HG03439 (cell line): ENCODE results near the gene TMCC3.

Experiments
- ATAC-seq: cut with Tn5 transposase; IDR thresholded peaks from one replicate; pipeline ENCODE4 v1.9.1; 2021; ENCODE audit warnings: mild to moderate bottlenecking, moderate library complexity; ENCODE audit not compliant: unreplicated experiment

Gene TMCC3

DNA sequence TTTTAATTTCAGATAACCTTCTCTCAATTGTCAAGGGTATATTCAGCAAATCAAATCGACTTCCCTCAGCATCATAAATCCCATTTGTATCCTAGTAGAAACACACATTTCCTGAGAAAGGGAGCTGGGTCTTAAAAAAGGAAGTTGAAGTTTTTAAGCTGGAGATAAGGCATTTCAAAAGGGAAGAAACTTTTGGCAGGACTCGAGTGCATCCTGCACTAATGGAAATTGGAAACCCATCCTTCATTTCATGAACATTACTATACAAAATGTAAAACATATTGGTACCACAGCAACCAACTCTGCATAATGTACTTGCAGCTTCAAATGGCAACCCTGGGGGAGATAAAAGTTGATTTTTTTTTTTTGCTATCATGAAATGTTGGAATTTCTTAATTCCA lies 23.7 kb upstream of the TMCC3 start:
- ATAC-seq = no peak

DNA sequence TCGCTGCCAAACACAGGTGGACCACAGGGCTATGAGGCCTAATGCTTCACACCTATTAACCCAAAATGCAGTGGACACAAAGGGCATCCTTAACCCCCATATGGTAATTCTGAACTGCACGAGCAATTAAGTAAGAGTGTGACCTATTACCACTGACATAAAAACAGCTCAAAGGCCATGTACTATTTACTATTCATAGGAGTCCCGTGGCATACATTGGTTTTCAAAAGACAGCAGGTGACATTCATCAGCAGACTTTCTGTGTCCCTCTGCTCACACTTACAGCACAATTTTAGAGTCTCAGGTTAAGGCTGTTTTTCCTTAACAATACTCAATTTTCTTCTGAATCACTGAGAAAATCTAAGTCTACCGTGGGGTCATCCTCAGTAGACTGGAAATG lies 23.1 kb upstream of the TMCC3 start:
- ATAC-seq = no peak

DNA sequence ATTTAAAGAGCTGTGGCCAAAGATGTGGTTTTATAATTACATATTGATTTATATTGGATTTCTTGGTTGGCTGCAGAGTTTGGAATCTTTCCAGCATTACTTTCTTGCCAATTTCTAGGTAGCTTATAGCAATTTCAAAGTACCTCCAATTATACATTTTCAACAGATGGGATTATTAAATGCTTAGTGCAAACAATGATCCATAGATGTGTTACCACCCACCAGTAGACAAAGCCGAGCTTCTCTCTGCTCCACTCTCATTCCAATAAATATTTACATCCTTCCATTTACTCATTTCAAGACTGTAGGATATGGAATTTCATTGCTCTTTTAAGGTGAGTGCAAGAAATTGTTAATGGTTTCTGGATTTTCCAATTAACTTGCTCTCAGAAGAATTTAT lies 21.6 kb upstream of the TMCC3 start:
- ATAC-seq = no peak

DNA sequence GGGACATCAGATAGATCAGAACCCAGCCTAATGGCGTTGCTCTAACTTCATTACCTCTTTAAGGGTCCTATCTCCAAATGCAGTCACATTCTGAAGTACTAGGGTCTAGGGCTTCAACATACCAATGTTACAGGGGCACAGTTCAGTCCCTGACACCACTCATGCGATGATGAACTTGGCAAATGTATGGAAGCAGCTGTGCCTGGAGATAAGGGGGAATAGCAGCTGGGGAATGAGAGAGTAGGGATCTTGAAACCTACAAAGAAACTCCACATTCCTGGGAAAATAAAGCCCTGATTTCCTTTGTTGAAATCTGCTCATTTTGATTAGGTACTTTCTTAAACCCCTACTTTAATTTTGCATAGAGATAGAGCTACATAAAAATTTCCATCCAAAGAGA lies 20.5 kb upstream of the TMCC3 start:
- ATAC-seq = no peak

DNA sequence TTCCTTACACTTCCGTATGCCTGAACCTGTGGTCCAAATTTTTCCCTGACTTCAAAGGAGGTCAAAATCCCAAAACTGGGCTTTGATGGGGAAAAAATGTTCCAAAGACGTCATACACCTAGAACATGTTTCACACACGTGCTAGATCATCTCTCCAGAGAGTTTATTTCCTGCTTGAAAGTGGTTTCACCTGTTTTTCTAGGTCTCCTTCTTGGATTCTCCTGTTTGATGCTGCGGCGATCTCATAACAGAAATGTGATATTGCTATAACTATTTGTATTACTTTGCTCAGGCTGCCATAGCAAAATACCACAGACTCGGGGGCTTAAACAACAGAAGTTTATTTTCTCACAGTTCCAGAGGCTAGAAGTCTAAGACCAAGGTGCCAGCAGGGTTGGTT lies 19.7 kb upstream of the TMCC3 start:
- no peak for ATAC-seq

DNA sequence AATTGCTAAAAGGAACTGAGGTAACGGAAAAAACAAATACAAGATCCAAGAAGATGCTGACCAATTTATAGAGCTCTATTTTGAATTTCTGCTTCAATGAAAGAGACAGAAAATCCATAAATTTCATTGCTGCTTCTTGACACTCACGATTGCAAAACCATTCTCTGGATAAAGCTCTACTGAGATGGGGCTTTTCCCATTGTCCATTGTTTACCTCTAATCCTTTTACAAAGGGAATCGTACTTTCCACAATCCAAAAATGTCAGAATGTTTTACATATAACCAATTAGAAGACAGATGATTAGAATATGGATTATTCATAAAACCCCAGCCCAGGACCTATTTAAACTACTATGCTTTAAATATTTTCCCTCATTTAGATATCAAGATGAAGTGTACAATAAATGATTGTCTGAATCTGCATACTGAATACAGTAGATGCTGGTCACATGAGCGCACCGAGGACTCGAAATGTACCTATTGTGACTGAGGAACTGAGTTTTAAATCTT lies 16.7 kb upstream of the TMCC3 start:
- ATAC-seq = no peak

DNA sequence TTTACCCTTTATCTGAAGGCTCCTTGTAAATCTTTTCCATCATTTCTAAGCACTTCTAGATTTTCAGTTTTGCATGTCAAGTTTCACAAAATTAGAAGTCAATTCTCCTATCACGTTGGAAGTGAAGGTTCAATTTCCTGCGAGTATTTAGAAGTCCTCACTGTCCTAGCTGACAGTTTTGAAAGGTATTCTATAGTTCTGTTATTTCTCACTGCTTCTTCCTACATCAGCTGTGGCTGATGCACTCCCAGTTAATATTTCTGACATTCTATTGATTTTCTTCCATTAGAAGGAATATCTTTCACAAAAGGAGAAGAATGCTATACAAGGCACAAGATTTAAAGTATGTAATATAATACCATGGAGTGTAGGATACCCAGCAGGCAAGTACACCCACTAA lies 15.8 kb upstream of the TMCC3 start:
- ATAC-seq = no peak

DNA sequence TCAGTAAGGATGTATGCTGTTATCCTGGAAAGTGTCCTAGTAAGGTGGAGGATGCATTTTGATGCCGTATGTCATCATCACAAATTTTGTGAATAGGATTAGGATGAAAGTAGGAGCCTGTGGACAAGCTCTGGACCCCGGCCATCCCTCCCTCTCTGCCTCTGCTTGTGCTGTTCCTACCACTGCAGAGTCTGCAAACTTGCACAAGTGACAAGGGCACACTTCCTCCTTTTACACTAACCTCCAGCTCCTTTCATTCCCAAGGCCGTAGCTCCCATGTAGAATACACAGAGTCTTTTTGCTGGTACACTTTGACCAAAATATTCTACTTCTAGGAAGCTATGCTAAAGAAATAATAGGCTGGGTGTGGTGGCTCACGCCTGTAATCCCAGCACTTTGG lies 13.3 kb upstream of the TMCC3 start:
- no peak for ATAC-seq

DNA sequence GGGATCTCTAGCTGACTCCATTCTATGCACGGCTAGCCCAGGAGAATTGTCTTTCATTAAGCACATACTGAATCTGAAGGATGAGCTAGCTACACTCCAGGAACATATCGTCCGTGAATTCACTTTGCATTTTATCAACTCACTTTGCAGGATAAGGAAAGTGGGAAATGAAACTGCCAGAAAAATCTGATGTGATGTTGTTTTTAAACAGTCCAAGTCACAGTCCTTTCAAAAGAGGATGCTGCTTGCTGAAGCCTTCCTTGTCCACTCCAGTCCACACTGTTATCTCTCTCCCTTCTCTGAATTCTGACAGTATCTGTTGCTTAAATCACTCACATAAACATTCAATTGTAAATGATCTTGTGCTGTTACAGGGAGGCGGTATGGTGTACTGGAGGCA lies 12.7 kb upstream of the TMCC3 start:
- no peak for ATAC-seq

DNA sequence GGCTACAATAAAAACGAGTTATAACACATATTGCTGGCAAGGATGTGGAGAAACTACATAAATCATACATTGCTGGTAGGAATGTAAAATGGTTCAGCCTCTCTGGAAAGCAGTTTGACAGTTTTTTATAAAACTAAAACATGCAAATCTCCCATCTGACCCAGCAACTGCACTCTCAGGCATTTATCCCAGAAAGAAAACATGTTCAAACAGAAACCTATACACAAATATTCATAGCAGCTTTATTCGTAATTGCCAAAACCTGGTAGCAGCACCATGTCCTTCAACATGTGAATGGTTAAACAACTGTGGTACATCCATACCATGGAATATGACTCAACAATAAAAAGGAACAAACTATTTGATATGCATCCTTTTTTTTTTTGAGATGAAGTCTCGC lies 10.1 kb upstream of the TMCC3 start:
- ATAC-seq = no peak

DNA sequence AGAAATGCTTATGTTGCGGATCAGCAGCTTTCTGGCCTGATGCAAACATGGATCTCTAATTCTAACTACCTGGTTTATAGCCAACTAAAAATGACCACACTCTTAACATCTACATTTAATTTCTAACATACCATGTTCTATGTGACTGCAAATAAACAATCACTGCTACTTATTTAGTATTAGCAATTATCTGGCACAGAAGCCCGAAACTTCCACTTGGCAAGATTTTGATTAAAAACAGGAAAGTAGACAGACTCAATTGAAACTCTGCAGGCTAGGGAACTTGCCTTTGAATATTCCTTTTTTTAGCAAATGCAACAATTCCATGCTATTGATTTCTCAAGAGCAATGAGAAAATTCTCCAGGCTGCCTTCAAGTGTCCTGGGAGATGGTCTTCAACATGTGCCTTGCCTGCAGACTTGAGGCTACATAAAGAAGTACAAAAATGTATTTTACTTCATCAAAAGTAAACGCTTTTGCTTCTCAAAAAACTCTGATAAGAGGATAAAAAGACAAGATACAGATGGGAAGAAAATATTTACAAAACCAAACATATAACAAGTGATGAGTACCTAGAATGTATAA lies 9.1 kb upstream of the TMCC3 start:
- ATAC-seq = no peak

DNA sequence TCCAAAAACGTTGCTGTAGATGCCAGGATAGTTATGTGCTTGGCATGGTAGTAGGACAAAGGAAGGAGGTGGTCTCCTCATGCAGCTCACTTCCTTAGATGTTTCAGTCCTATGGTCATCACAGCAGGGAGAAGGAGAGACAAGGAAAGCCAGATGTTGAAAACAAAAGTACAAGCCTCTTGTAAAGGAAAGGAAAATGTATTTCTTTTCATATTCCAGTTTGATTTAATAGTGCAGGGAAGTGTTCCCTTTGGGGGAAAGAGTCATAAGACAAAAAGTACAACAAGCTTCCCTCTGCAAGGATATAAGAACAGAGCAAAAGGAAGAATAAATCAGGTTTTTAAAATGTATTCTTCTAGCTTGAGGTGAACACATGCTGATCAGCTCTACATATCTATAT lies 8.6 kb upstream of the TMCC3 start:
- ATAC-seq = no peak

DNA sequence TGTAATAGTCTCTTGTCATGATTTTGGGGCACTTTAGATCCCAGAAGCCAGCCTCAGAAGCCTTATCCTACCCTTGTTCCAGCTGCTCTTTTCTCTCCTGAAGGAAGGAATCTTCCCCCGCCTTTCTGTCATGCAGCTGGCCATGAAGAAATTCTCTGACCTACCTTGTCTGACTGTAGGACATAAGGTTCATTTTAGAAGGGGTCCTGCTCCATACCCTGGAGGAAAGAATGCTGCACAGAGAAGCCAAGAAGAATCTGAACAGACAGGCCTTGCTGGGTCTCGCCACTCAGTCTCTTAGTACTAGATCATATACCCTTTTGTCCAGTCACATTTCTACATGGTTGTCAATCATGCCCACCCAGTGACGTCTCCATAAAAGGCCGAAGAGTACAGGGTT lies 6.2 kb upstream of the TMCC3 start:
- no peak for ATAC-seq

DNA sequence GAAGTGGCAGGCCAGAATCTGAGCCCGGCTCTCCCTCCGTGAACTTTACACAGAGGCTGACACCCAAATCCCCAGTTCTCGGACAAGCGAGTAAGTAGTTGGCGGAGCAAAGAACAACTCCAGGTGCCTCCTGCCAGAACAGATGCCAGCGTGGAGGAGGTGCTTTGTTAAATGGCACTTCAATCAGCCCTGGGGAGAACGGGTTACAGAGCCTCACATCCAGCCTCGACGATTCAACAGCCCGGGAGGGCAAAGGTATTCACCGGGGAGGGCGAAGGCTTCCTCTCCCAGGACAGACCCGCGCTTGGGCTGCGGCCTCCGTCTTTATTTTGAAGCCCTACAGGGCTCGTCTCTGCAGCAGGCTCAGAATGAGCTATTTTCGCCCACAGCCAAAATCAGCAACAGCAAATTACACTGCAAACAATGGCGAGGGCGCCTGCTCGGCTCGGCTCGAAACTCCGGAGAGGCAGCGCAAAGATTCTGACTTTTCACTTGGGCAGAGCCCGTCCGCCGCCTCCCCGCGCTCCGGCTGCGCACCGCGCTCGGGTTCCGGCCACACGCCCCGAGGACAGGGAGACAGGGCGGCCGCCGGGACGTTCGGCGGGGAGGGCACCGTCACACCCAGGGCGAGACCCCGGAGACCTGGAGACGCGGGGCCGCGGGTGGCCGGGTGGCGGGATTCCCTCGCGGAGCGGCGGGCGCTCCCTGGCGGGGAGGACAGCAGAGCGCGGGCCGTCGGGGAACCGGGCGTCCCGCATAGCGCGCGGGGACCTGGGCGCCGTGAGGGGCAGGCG lies 811 bp downstream of the TMCC3 start:
- ATAC-seq = peak; percentile 66

DNA sequence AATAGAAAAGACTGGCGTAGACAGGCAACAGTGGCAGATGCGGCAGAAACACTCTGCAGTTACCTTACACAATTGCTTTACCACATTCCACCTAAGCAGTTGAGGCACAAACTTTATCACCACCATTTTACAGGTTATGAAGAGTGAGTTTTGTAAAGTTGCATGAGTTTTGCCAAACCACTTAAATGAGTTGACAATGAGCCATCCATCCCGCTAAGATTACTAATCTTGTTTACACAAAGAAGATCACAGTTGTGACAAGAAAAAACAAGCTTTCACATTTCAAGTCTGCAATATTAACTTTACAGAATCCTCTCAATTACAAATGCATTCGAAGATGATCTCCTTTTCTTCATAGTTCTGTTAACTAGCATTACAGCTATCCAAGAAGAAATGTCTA lies 1.8 kb downstream of the TMCC3 start:
- no peak for ATAC-seq

DNA sequence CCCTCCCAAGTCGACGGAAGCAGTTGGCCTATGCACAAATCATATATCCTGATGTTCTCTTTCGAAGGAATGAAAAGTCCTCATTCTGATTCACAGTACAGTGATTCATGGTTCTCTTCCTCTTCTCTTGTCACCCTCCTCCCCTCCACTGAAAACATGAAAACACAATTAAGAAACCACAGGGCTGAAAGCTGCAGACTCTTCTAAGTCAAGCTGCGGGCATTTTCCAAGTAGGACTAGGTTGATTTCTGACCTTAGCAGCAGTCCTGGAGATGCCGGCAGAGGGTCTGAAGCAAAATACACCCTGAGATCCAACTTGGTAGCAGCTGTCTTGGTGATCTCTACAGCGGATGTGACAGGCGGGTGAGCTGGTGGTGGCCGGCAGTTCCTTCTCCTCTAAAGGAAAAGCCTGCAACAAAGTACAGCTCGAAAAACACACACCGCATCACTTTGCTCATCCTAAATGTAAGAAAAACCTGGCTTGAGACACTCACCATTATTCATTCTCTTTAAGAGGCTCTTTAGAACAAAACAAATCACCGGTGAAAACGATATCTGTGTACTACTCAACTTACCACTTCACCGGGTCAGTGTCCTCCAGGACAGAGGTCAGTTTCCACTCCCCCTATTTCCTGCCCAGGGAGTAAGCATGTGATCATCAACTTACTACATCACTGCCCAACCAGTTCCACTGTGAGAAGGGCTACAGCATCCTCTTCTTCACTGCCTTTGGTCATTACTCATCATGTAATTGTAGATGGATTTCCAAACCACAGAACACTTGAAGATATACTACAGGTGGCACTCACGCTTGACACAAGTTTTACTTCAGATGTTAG lies 6.0 kb downstream of the TMCC3 start:
- ATAC-seq = no peak

DNA sequence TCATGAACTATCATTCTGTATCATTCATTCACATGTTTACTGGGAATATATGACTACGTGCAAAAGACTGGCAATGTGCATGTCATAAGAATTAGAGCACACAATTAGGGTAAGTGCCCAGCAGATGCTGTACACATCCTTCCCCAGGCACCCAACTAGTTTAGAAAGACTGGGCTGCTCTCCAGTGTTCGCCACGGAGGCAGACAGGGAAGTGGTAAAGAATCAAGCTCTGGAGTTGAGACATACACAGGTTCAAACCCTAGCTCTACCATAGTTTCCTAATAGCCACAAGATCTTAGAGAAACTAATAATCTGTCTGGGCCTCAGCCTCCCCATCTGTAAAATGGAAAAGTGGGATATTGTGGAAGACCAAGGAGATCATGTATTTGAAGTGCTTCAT lies 6.8 kb downstream of the TMCC3 start:
- ATAC-seq = no peak

DNA sequence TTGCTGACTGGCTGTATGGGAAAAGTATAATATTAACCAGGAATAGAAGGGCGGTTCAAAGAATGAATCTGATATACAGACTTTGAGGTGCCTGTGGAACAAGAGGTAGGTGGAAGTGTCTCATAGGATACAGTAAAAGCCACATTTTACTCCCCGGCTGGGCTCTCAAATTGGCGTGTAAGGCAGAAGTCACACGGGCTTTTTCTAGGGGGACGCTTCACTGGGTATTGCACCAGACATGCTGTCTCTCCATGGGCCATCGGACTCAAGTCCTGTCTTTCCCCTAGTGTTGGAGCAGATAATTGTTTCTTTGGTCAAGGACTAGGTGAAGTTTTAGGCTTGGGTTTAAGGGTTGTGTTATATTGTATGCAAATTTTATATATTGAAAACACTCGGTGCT lies 9.1 kb downstream of the TMCC3 start:
- ATAC-seq = no peak

DNA sequence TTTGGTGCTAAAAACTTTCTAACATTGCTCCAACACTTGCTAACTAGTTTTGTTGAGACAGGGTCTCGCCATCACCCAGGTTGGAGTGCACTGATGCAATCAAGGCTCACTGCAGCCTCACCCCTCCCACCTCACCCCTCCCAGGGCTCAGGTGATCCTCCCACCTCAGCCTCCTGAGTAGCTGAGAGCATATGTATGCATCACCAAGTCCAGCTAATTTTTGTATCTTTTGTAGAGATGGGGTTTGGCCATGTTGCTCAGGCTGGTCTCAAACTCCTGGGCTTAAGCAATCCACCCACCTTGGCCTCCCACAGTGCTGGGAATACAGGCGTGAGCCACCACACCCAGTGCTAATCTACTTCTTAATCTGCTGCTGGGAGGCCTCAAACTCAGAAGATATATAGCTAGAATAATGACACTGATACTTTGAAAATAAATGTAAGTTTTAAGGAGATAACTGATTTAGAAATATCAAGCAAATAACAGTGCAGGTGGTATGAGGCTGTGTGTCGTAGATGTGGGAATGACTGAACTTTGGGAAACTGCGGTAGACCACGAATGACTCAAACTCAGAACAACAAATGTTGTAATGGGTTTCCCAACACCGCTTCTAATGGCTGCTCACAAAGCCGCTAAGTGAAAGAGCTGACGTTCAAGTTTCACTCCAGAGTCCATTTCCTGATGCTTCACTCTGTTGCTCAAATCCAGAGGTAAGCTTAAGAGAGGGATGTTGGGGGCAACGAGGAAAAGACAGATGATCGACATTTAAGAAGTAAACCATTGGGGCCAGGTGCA lies 10.0 kb downstream of the TMCC3 start:
- peak; percentile 67 for ATAC-seq

DNA sequence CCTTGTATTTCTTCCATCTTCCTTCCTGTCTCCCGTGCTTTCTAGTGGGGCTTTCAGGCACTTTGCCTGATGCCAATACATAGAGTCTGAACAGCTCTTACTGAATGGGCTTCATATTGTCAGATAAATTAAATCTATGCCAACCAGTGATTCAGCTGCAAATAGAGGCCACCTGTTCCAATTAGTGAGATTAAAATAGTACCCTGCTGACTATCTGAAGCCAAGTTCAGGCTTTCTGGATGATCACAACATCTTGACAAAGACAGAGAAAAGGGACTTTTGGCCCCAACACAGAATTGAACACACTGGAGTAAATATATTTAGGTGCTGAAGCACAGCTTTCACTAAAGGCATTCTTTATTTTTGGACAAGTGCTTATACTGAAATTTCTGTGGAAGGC lies 11.8 kb downstream of the TMCC3 start:
- ATAC-seq = no peak
